ENCODE data around the gene ANKRD17. TPM values are rescaled to one million over a fixed set of nuclear protein-coding genes. Genes with fewer than 3 reads are reported as not detected.

The ANKRD17 gene
- total and polyA plus RNA-seq, 2 donors (not counting 3 experiments of a cell fraction or from before 2014, with no cell fraction given), result 33.3 to 64.4 TPM

DNA sequence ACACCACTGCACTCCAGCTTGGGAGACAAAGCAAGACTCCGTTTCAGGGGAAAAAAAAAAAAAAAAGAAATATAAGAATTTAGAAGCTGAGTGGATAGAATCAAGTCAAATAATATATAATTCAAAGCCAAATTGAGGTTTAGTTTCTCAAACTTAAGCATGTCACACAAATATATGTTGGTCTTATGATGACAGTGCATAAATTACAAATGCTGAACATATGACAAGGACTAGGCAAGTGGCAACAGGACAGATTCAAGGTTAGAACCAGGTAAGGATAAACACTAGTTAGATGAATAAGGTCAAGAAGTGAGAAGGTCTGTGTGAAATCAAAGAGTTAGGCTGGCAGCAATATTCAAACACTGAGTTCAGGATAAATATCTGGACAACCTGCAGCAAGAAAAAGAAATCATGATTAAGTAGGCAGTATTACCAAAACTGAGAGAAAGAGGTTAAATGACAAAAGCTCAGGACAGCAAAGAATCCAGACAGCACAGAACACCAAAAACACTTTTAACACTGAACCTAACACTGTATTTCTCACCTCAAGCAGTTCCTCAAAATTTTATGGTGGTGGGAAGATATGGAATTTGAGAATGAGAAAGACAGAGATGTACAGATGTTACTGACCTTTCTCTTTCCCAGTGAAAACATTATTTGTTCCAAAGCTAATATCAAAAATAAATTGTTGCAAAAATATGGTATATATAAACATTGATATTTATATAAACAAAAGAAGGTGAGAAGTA is 45.4 kb downstream of the ANKRD17 start:
- FAIRE-seq (no peak), DNase-seq (ENCODE audit: low read depth, low spot score) (no peak)
- peaks cover 92% of the 10 kb centered on the region for H3K79me2 ChIP-seq (ENCODE audit: control insufficient read depth, insufficient read depth, low read length)
- TF ChIP-seq GATA2 (IDR thresholded peaks at IDR 0.05; ENCODE audit: insufficient read depth, insufficient read length, low read depth, low read length) (no peak), POLR2AphosphoS5 (IDR thresholded peaks at IDR 0.05; ENCODE audit: insufficient read depth, low read depth, low read length) (no peak), POLR2A (IDR thresholded peaks at IDR 0.05; ENCODE audit: low read depth, low read length) (no peak), MYC (IDR thresholded peaks at IDR 0.05; ENCODE audit: low read depth, low read length) (no peak), EZH2 (IDR thresholded peaks at IDR 0.05; ENCODE audit: borderline replicate concordance, low read depth, low read length, severe bottlenecking) (no peak), JUN (IDR thresholded peaks at IDR 0.05; ENCODE audit: borderline replicate concordance, insufficient read depth, insufficient read length, low read depth) (no peak), CTCF (IDR thresholded peaks at IDR 0.05; ENCODE audit: extremely low read depth in 1 of 2, insufficient read depth in 1 of 2, low read depth in 1 of 2, low read length in 2 of 2) (no peak), FOS (IDR thresholded peaks at IDR 0.05; ENCODE audit: borderline replicate concordance, insufficient read depth, low read length) (no peak)
- TF ChIP-seq, protein P1, sequence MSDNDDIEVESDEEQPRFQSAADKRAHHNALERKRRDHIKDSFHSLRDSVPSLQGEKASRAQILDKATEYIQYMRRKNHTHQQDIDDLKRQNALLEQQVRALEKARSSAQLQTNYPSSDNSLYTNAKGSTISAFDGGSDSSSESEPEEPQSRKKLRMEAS (IDR thresholded peaks at IDR 0.05; ENCODE audit: insufficient read depth, insufficient read length), result no peak
- BruUV-seq (replicated peaks), result TSS peak; percentile 3
- CTCF ChIA-PET, result interaction anchor here (1.0 to 1.6 kb wide), 5 partner anchors 10 to 65 kb away, joined by 3 to 6 read pairs (median 5); no protein-coding TSS in a partner anchor
- intact Hi-C loops (cut with micrococcal nuclease), result no loop called here
- H3K27ac ChIP-seq (ENCODE audit: insufficient read depth, low read depth, low read length), result peak overlapping the region; percentile 27
- H3K36me3 ChIP-seq (ENCODE audit: control insufficient read depth in 2 of 2, extremely low read depth in 1 of 2, insufficient read depth in 2 of 2, low read length in 2 of 2), result no peaks in the 10 kb centered on the region
- peak overlapping the region; percentile 65 for H3K4me2 ChIP-seq (ENCODE audit: insufficient read depth, low read length)
- no peak overlapping the region for H3K4me3 ChIP-seq (replicated peaks in 1 of 3; ENCODE audit: insufficient read depth in 1 of 3, low read depth in 1 of 3, low read length in 3 of 3)
- POLR2A ChIA-PET, result no interaction called here
- H3K9me1 ChIP-seq (replicated peaks; ENCODE audit: control insufficient read depth, extremely low read depth, insufficient read depth, low read length), result no peaks in the 10 kb centered on the region
- H4K20me1 ChIP-seq (replicated peaks; ENCODE audit: control insufficient read depth, extremely low read depth, insufficient read depth, low read length), result peaks cover 10% of the 10 kb centered on the region
- no peak overlapping the region for H3K9ac ChIP-seq (replicated peaks; ENCODE audit: extremely low read depth, insufficient read depth, low read length)
- H3K4me1 ChIP-seq (ENCODE audit: control insufficient read depth, extremely low read depth, insufficient read depth, low read length), result peaks cover 28% of the 10 kb centered on the region
- H3K27me3 ChIP-seq (ENCODE audit: control insufficient read depth in 2 of 2, insufficient read depth in 2 of 2, low read length in 2 of 2), result no peaks in the 10 kb centered on the region
- dilution Hi-C loops (cut with MboI; ENCODE audit: extremely low pct_ligation_motif_present, low sequenced_read_pairs), result no loop called here
- no peaks in the 10 kb centered on the region for H3K9me3 ChIP-seq (replicated peaks; ENCODE audit: control insufficient read depth, insufficient read depth, low read length)
- no peak overlapping the region for H2AFZ ChIP-seq (ENCODE audit: low read depth, low read length)
